SU-DHL-6 (cell line): ENCODE measurements around the gene HOXB7.

Experiments used
- H2AFZ ChIP-seq: fragments of 200-600 bp; sonication (generic); 2 replicates; pipeline ENCODE4 v1.6.1; 2014; ENCODE audit warnings: low read depth, mild to moderate bottlenecking, moderate library complexity, mixed read lengths, antibody characterized with exemption, low read length; ENCODE audit not compliant: severe bottlenecking
- H3F3A ChIP-seq: fragments of 200-600 bp; shearing (Covaris generic); 2 replicates; pipeline ENCODE4 v1.6.0; 2016; ENCODE audit warnings: antibody characterized with exemption, mild to moderate bottlenecking; ENCODE audit not compliant: insufficient read depth
- H3K27ac ChIP-seq: fragments of 200-600 bp; sonication (generic); 2 replicates; pipeline ENCODE4 v1.5.1; 2016; ENCODE audit warnings: low read depth, mild to moderate bottlenecking, low read length, moderate library complexity, mixed read lengths
- H3K27me3 ChIP-seq: fragments of 200-600 bp; sonication (generic), shearing (Covaris generic); 2 replicates; pipeline ENCODE4 v1.6.0; 2014; ENCODE audit warnings: mild to moderate bottlenecking, low read length
- H3K36me3 ChIP-seq: fragments of 200-600 bp; sonication (generic); 2 replicates; pipeline ENCODE4 v1.6.1; 2014; ENCODE audit warnings: mild to moderate bottlenecking, low read length, mixed read lengths
- H3K4me2 ChIP-seq: fragments of 300-600, 200-600 bp; shearing (Covaris generic), sonication (generic); 2 replicates; pipeline ENCODE4 v1.6.0; 2014; ENCODE audit warnings: low read length, low read depth, mild to moderate bottlenecking; ENCODE audit not compliant: poor library complexity, severe bottlenecking
- H3K4me3 ChIP-seq: fragments of 200-600 bp; sonication (generic); 2 replicates; pipeline ENCODE4 v1.5.1; 2014; ENCODE audit warnings: antibody characterized with exemption, low read length, mild to moderate bottlenecking, mixed read lengths; ENCODE audit not compliant: insufficient read depth, poor library complexity, severe bottlenecking
- H3K79me2 ChIP-seq: fragments of 200-600 bp; sonication (generic); 2 replicates; pipeline ENCODE4 v1.6.1; 2014; ENCODE audit warnings: mild to moderate bottlenecking, low read length, moderate library complexity; ENCODE audit not compliant: insufficient read depth
- H3K9ac ChIP-seq: fragments of 200-600 bp; sonication (generic); 2 replicates; pipeline ENCODE4 v1.7.0; 2014; ENCODE audit warnings: mild to moderate bottlenecking, low read length
- H3K9me2 ChIP-seq: fragments of 200-600 bp; sonication (generic); replicated peaks from 2 replicates; pipeline ENCODE4 v1.6.1; 2014; ENCODE audit warnings: low read length; ENCODE audit not compliant: insufficient read depth
- H3K9me3 ChIP-seq: fragments of 200-600 bp; sonication (generic); 2 replicates; pipeline ENCODE4 v1.6.1; 2014; ENCODE audit warnings: low read length, mixed read lengths; ENCODE audit not compliant: insufficient read depth
- H4K20me1 ChIP-seq: fragments of 200-600 bp; sonication (generic); 2 replicates; pipeline ENCODE4 v1.6.1; 2014; ENCODE audit warnings: low read depth, mild to moderate bottlenecking, antibody characterized with exemption, low read length, moderate library complexity, mixed read lengths
- EZH2phosphoT487 ChIP-seq: fragments of 200-600 bp; sonication (generic), shearing (Covaris generic); conservative IDR thresholded peaks from 2 replicates; pipeline ENCODE4 v1.6.1; 2018; ENCODE audit warnings: mild to moderate bottlenecking, antibody characterized with exemption, low read length, moderate library complexity, mixed read lengths
- TF ChIP-seq, protein P1 (sequence below): fragments of 200-600 bp; sonication (generic); IDR thresholded peaks from one replicate; pipeline ENCODE4 v1.5.1; 2017; ENCODE audit warnings: antibody characterized with exemption, mild to moderate bottlenecking, low read length, moderate library complexity; ENCODE audit not compliant: insufficient read depth, poor library complexity, severe bottlenecking

HOXB7 gene

DNA sequence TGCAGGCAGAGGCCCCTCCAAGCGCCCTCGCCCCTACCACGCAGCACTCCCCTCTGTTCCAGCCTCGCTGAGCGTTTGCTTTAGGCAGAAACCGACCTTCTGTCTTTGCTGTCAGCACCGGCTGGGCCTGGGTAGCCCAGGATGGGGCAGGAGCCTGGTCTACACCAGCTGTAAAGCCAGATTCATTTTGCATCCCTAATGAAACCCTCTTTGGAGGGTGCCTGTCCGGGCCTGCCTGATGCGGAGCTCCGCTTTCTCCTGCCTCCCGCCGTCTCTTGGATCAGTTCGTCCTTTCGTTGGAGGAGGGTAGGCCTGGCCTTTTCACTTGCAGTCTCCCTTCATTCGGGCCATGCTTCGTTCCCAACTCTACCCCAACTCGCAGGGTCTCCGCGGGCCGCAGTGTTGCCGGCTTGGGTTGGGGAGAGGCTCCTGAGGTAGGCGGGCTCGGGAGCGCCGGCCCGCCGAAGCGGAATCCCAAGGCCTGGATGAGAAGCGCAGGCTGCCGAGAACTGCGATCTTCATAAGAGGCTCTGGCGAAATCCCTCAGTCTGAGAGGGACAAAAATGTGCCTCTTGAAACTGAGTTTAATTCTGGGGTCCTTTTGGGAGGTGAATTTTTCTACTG is 9.1 kb upstream of the HOXB7 start:
- H3K9me2 ChIP-seq, result no peaks in the 10 kb centered on the region
- no peaks in the 10 kb centered on the region for H3K27me3 ChIP-seq
- H3K79me2 ChIP-seq, result no peaks in the 10 kb centered on the region
- H3K4me2 ChIP-seq, result no peak overlapping the region
- no peaks in the 10 kb centered on the region for H3F3A ChIP-seq
- no peaks in the 10 kb centered on the region for H3K9me3 ChIP-seq
- H3K27ac ChIP-seq, result no peak overlapping the region
- no peak overlapping the region for H3K4me3 ChIP-seq
- no peak overlapping the region for H3K9ac ChIP-seq
- H3K36me3 ChIP-seq, result no peaks in the 10 kb centered on the region
- no peaks in the 10 kb centered on the region for H4K20me1 ChIP-seq
- H2AFZ ChIP-seq, result no peak overlapping the region
- TF ChIP-seq, protein P1, sequence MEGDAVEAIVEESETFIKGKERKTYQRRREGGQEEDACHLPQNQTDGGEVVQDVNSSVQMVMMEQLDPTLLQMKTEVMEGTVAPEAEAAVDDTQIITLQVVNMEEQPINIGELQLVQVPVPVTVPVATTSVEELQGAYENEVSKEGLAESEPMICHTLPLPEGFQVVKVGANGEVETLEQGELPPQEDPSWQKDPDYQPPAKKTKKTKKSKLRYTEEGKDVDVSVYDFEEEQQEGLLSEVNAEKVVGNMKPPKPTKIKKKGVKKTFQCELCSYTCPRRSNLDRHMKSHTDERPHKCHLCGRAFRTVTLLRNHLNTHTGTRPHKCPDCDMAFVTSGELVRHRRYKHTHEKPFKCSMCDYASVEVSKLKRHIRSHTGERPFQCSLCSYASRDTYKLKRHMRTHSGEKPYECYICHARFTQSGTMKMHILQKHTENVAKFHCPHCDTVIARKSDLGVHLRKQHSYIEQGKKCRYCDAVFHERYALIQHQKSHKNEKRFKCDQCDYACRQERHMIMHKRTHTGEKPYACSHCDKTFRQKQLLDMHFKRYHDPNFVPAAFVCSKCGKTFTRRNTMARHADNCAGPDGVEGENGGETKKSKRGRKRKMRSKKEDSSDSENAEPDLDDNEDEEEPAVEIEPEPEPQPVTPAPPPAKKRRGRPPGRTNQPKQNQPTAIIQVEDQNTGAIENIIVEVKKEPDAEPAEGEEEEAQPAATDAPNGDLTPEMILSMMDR, result no peak
- no peak for TF ChIP-seq EZH2phosphoT487

DNA sequence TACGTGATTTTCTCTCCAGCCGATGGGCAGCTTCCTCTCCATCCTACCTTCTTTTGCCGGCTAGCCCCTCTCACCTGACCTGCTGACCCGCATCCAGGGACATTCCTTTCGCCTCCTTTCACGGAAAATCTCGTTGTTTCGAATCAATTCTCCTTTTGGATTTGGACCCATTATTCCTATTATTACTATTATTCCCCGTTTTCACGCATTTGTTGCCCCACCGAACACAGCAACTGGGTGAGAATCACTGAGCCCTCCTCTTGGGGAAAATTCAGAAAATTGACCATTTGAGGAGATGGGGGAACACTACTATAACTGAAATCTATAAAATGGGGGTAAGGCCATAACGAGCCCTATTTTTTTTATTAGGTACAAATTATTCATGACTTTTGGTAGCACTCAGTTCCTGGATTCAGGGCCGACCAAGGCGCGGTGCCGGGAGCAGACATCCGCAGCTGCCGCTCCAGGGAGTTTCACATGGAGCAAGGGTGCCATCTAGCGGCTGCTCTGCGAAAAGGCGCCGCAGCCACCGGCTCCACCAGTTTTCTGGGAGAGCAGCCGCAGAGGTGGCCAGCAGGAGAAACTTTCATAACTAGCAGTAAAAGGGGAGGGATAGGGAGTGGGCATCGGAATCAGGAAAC is 7.6 kb upstream of the HOXB7 start:
- Histone ChIP-seq H3K9ac (no peak overlapping the region), H3K27ac (no peak overlapping the region), H3K27me3 (no peaks in the 10 kb centered on the region), H3K4me2 (no peak overlapping the region), H2AFZ (no peak overlapping the region), H3F3A (no peaks in the 10 kb centered on the region), H3K4me3 (no peak overlapping the region), H3K9me3 (no peaks in the 10 kb centered on the region), H3K79me2 (no peaks in the 10 kb centered on the region), H3K36me3 (no peaks in the 10 kb centered on the region), H4K20me1 (no peaks in the 10 kb centered on the region), H3K9me2 (no peaks in the 10 kb centered on the region)
- TF ChIP-seq, protein P1, result peak; percentile 84
- no peak for TF ChIP-seq EZH2phosphoT487

DNA sequence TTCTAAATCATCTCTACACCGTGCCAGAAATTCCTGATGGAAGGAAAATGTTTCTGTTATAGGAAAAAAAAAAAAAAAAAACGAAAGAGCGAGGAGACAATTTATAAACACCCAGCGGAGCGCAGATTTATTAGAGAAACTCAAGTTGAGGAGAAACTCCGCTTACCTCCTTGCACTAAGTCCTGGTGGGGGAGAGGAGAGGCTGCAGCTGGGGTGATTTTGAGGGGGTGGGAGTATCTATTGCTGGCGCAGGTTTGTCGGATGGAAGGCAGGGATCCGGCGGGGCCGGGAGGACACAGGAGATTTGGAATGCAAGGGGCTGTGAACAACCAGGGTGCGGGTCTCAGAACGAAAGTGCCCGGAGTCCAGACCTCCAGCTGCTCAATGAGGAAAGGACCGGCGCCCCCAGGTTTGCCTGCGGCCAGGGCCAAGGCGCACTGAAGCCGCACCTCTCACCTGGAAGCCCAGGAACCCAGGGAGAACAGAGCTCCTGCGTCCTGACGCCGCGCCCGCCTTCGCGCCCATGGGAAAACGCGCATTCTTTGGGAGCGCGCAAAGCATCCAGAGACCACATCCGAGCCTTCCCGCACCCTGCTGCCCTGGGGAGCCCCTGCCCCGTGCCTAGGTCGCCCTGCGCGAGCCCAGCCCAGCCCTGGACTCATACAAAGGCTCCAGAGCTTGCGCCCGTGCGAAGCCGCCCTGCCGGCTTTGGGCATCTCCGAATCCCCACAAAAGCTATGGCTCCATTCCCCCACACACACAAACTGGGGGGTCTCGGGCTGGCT is 6.8 kb upstream of the HOXB7 start:
- Histone ChIP-seq H3K36me3 (no peaks in the 10 kb centered on the region), H3K9ac (no peak overlapping the region), H4K20me1 (no peaks in the 10 kb centered on the region), H3K9me3 (no peaks in the 10 kb centered on the region), H3K27me3 (no peaks in the 10 kb centered on the region), H3K9me2 (no peaks in the 10 kb centered on the region), H3K79me2 (no peaks in the 10 kb centered on the region), H3K4me3 (no peak overlapping the region), H3K27ac (no peak overlapping the region), H2AFZ (no peak overlapping the region), H3F3A (no peaks in the 10 kb centered on the region), H3K4me2 (no peak overlapping the region)
- no peak for TF ChIP-seq EZH2phosphoT487
- TF ChIP-seq, protein P1, result no peak
